OCI-LY1 (cell line): ENCODE data around the gene SMURF2.

Experiments used
- EZH2 ChIP-seq: fragments of 200-600 bp; sonication (generic), shearing (Covaris generic); IDR thresholded peaks from 2 replicates; pipeline ENCODE4 v1.8.0; 2017; ENCODE audit warnings: borderline replicate concordance, mixed run types, mild to moderate bottlenecking, antibody characterized with exemption, low read length, moderate library complexity, mixed read lengths
- TF ChIP-seq, protein P1 (sequence below): fragments of 200-600 bp; sonication (generic), shearing (Covaris generic); IDR thresholded peaks from 2 replicates; pipeline ENCODE4 v1.5.1; 2017; ENCODE audit warnings: mild to moderate bottlenecking, antibody characterized with exemption, low read length, moderate library complexity, mixed read lengths

GRCh38 chr17:64496348-64496785, 165.7 kb downstream of the SMURF2 start:
- TF ChIP-seq, protein P1, sequence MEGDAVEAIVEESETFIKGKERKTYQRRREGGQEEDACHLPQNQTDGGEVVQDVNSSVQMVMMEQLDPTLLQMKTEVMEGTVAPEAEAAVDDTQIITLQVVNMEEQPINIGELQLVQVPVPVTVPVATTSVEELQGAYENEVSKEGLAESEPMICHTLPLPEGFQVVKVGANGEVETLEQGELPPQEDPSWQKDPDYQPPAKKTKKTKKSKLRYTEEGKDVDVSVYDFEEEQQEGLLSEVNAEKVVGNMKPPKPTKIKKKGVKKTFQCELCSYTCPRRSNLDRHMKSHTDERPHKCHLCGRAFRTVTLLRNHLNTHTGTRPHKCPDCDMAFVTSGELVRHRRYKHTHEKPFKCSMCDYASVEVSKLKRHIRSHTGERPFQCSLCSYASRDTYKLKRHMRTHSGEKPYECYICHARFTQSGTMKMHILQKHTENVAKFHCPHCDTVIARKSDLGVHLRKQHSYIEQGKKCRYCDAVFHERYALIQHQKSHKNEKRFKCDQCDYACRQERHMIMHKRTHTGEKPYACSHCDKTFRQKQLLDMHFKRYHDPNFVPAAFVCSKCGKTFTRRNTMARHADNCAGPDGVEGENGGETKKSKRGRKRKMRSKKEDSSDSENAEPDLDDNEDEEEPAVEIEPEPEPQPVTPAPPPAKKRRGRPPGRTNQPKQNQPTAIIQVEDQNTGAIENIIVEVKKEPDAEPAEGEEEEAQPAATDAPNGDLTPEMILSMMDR: no peak
- no peak for TF ChIP-seq EZH2
